ENCODE results near the gene PSMD6.

The PSMD6 gene

DNA sequence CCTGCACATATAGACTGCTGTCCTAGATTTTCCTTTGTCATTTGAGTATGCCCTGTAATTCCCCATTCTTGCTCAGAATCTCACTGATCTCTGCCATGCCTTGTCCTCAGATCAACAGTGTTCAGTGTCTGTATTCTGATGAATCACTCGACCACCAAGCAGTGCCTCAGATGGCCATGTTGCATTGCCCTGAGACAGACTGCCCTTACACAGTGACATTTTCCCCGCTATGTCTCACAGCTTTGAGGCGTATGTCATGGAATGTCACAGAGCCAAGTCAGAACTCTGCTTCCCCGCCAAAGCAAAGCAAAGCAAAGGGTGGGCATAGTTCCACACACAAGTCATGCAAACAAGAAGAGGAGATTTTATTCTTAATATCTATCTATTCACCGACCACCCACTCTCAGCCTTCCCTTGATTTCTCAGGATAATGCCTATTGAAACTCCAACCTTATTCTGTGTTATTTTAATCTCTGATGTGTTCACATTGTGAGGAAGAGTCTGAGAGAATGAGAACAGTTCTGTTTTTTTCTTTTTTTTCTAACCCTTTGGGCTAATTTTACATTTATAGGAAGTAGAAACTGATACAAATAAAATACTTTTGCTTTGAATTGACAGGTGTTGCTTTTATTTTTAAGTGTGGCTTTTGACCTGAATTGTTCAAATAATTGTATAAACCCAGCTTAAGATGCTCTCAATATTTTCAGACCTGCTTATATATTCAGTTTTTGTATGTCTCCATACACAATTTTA, 16.9 kb upstream of the PSMD6 start:
- H3K9me3 ChIP-seq (ENCODE audit: control insufficient read depth in 1 of 2, low read length in 2 of 2): no peaks in the 10 kb centered on the region
- H3K36me3 ChIP-seq (ENCODE audit: control insufficient read depth in 1 of 2, insufficient read depth in 2 of 2, low read length in 2 of 2): no peaks in the 10 kb centered on the region
- H3K27me3 ChIP-seq (ENCODE audit: low read depth, low read length): no peaks in the 10 kb centered on the region
- H3K27ac ChIP-seq (ENCODE audit: low read length): no peak overlapping the region
- H3K4me1 ChIP-seq (ENCODE audit: control insufficient read depth in 1 of 2, insufficient read depth in 2 of 2, low read length in 2 of 2): no peaks in the 10 kb centered on the region
- H3K4me3 ChIP-seq (ENCODE audit: low read depth in 1 of 2, low read length in 2 of 2): no peak overlapping the region

DNA sequence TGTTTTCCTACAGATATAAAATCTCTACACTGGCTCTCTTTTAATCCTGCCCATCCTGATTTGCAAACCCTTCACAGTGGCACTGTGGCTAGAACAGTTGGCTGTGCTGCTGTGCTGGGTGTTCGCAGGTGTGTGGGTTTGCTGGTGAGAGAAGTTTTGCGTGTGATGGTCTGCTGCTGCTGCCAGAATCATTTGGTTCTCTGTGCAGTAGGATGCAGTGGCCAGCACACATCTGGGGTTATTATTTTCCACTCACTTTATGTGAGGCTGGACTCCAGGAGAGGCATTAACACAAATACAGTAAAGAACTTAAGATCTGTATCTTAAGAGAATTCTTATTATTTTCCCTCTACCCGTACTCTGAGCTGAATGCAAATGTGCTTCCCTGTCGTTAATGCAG, 16.0 kb upstream of the PSMD6 start:
- no peaks in the 10 kb centered on the region for H3K4me1 ChIP-seq (ENCODE audit: control insufficient read depth in 1 of 2, insufficient read depth in 2 of 2, low read length in 2 of 2)
- H3K36me3 ChIP-seq (ENCODE audit: control insufficient read depth in 1 of 2, insufficient read depth in 2 of 2, low read length in 2 of 2): no peaks in the 10 kb centered on the region
- no peak overlapping the region for H3K4me3 ChIP-seq (ENCODE audit: low read depth in 1 of 2, low read length in 2 of 2)
- H3K27ac ChIP-seq (ENCODE audit: low read length): no peak overlapping the region
- H3K9me3 ChIP-seq (ENCODE audit: control insufficient read depth in 1 of 2, low read length in 2 of 2): no peaks in the 10 kb centered on the region
- no peaks in the 10 kb centered on the region for H3K27me3 ChIP-seq (ENCODE audit: low read depth, low read length)

DNA sequence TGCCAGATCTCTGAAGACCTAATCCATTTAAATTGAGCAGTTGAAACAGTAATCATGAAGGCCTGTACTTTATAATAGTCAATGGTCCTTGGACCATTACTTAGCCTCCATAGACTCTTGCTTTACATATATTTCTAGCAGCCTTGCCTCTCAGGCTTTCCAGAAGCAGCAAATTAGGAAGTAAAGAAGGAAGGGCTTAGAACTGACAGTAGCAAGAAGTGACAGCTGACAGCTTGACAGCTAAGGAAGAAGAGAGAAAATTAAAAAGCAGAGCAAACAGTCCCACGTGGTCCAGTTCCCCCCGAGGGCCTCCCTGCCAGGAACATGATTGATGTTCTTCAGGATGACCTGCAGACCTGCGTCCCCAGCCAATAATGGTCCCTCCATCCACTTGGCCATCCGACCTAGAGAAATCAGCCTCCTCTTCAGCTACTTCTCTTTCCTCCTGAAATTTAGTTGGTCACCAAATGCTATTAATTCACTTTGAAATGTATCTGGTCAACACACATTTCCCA, 15.0 kb upstream of the PSMD6 start:
- H3K9me3 ChIP-seq (ENCODE audit: control insufficient read depth in 1 of 2, low read length in 2 of 2): no peaks in the 10 kb centered on the region
- no peak overlapping the region for H3K27ac ChIP-seq (ENCODE audit: low read length)
- no peaks in the 10 kb centered on the region for H3K27me3 ChIP-seq (ENCODE audit: low read depth, low read length)
- no peaks in the 10 kb centered on the region for H3K36me3 ChIP-seq (ENCODE audit: control insufficient read depth in 1 of 2, insufficient read depth in 2 of 2, low read length in 2 of 2)
- no peaks in the 10 kb centered on the region for H3K4me1 ChIP-seq (ENCODE audit: control insufficient read depth in 1 of 2, insufficient read depth in 2 of 2, low read length in 2 of 2)
- no peak overlapping the region for H3K4me3 ChIP-seq (ENCODE audit: low read depth in 1 of 2, low read length in 2 of 2)

- Histone ChIP-seq H3K9me3 (ENCODE audit: control insufficient read depth in 1 of 2, low read length in 2 of 2) (no peaks in the 10 kb centered on the region), H3K36me3 (ENCODE audit: control insufficient read depth in 1 of 2, insufficient read depth in 2 of 2, low read length in 2 of 2) (no peaks in the 10 kb centered on the region), H3K4me3 (ENCODE audit: low read depth in 1 of 2, low read length in 2 of 2) (no peak overlapping the region), H3K27ac (ENCODE audit: low read length) (no peak overlapping the region), H3K4me1 (ENCODE audit: control insufficient read depth in 1 of 2, insufficient read depth in 2 of 2, low read length in 2 of 2) (no peaks in the 10 kb centered on the region), H3K27me3 (ENCODE audit: low read depth, low read length) (no peaks in the 10 kb centered on the region)
Measured at GRCh38 chr3:64037084-64037483, 13.8 kb upstream of the PSMD6 start.

DNA sequence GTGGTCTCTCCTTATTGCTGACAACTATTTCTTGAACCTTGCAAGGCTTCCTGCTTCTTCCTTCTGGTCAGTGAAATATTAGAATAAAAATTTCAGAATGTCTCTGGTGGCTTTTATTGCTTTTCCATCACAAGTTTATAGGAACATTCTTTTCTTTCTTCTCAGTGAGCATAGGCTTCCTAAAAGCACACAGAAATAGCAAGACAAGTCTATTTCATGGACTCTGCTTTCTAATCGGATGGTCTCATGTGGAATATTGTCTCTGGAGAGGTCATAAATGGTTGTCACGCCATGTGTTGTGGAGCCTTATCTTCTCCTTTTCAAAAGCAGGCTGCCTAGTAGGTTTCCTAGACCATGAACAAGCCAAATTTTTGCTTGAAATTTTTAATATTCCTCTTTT, 9.8 kb upstream of the PSMD6 start:
- Histone ChIP-seq H3K9me3 (ENCODE audit: control insufficient read depth in 1 of 2, low read length in 2 of 2) (no peaks in the 10 kb centered on the region), H3K4me1 (ENCODE audit: control insufficient read depth in 1 of 2, insufficient read depth in 2 of 2, low read length in 2 of 2) (peaks cover 0 to 7% of the 10 kb centered on the region in 2 donors), H3K27ac (ENCODE audit: low read length) (no peak overlapping the region), H3K27me3 (ENCODE audit: low read depth, low read length) (no peaks in the 10 kb centered on the region), H3K36me3 (ENCODE audit: control insufficient read depth in 1 of 2, insufficient read depth in 2 of 2, low read length in 2 of 2) (no peaks in the 10 kb centered on the region), H3K4me3 (ENCODE audit: low read depth in 1 of 2, low read length in 2 of 2) (no peak overlapping the region)

GRCh38 chr3:64031540-64032508, 8.5 kb upstream of the PSMD6 start:
- Histone ChIP-seq H3K27me3 (ENCODE audit: low read depth, low read length) (no peaks in the 10 kb centered on the region), H3K9me3 (ENCODE audit: control insufficient read depth in 1 of 2, low read length in 2 of 2) (no peaks in the 10 kb centered on the region), H3K27ac (ENCODE audit: low read length) (no peak overlapping the region), H3K4me3 (ENCODE audit: low read depth in 1 of 2, low read length in 2 of 2) (no peak overlapping the region), H3K4me1 (ENCODE audit: control insufficient read depth in 1 of 2, insufficient read depth in 2 of 2, low read length in 2 of 2) (peaks cover 0 to 7% of the 10 kb centered on the region in 2 donors), H3K36me3 (ENCODE audit: control insufficient read depth in 1 of 2, insufficient read depth in 2 of 2, low read length in 2 of 2) (no peaks in the 10 kb centered on the region)

DNA sequence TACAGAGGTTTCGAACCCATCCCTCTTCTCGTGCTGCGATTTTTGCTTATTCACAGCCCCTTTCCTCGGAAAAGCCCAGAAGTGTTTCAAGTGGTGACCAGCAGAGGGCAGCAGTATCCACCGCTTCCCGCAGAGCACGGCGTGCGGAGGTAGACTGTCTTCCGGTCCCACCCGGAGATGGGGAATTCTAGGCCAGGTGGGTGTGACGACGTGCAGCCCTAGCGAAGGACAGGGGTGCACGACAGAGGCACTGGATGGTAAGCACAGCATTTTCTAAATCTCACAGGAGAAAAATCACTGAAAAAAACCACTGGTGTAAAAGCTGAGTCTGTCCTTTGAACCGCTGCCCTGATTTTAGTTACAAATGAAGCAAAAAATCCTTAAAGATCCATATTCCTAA, 7.4 kb upstream of the PSMD6 start:
- H3K27ac ChIP-seq (ENCODE audit: low read length): no peak overlapping the region
- H3K4me3 ChIP-seq (ENCODE audit: low read depth in 1 of 2, low read length in 2 of 2): peak overlapping the region; percentile 26 to 50
- H3K9me3 ChIP-seq (ENCODE audit: control insufficient read depth in 1 of 2, low read length in 2 of 2): no peaks in the 10 kb centered on the region
- H3K27me3 ChIP-seq (ENCODE audit: low read depth, low read length): no peaks in the 10 kb centered on the region
- no peaks in the 10 kb centered on the region for H3K36me3 ChIP-seq (ENCODE audit: control insufficient read depth in 1 of 2, insufficient read depth in 2 of 2, low read length in 2 of 2)
- peaks cover 0 to 7% of the 10 kb centered on the region in 2 donors for H3K4me1 ChIP-seq (ENCODE audit: control insufficient read depth in 1 of 2, insufficient read depth in 2 of 2, low read length in 2 of 2)

DNA sequence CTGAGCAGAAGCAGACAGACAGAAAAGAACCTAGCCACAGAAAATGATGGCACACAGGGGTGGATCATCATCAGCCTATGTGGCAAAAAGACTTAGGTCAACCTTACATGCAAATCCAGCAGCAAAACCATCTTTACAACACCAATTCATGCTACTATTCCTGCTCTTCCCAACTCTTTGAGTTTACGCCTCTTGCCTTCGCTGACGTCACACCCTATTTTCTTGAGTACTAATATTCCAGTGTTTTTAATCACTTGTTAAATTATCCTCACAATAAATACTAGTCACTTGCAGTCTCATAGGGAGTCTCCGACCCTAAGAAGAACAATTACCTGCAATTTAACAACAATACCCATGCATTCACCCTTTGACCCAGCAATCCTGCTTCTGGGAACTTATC, 6.0 kb upstream of the PSMD6 start:
- H3K9me3 ChIP-seq (ENCODE audit: control insufficient read depth in 1 of 2, low read length in 2 of 2): no peaks in the 10 kb centered on the region
- H3K4me1 ChIP-seq (ENCODE audit: control insufficient read depth in 1 of 2, insufficient read depth in 2 of 2, low read length in 2 of 2): peaks cover 0 to 7% of the 10 kb centered on the region in 2 donors
- H3K4me3 ChIP-seq (ENCODE audit: low read depth in 1 of 2, low read length in 2 of 2): no peak overlapping the region
- H3K27me3 ChIP-seq (ENCODE audit: low read depth, low read length): no peaks in the 10 kb centered on the region
- no peaks in the 10 kb centered on the region for H3K36me3 ChIP-seq (ENCODE audit: control insufficient read depth in 1 of 2, insufficient read depth in 2 of 2, low read length in 2 of 2)
- no peak overlapping the region for H3K27ac ChIP-seq (ENCODE audit: low read length)

DNA sequence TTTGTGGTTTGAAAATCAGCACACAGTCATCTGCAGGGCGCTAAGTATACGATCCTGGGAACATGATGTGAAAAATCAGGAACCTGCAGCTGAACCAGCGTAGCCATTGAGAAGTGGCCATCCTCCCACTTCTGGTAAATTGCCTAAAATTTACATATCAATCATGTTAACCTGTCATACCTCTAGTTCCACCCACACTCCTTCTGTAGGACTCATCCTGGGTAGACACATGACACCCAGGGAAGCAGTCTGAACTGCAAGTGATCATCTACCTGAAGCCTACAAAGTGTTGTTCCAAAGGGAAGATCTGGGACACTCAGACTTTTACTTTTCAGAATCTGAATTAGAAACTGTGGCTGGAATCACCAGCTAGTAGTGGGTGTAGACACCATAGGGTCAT, 5.5 kb upstream of the PSMD6 start:
- Histone ChIP-seq H3K4me3 (ENCODE audit: low read depth in 1 of 2, low read length in 2 of 2) (no peak overlapping the region), H3K9me3 (ENCODE audit: control insufficient read depth in 1 of 2, low read length in 2 of 2) (no peaks in the 10 kb centered on the region), H3K27ac (ENCODE audit: low read length) (no peak overlapping the region), H3K27me3 (ENCODE audit: low read depth, low read length) (no peaks in the 10 kb centered on the region), H3K36me3 (ENCODE audit: control insufficient read depth in 1 of 2, insufficient read depth in 2 of 2, low read length in 2 of 2) (no peaks in the 10 kb centered on the region), H3K4me1 (ENCODE audit: control insufficient read depth in 1 of 2, insufficient read depth in 2 of 2, low read length in 2 of 2) (peaks cover 0 to 11% of the 10 kb centered on the region in 2 donors)

DNA sequence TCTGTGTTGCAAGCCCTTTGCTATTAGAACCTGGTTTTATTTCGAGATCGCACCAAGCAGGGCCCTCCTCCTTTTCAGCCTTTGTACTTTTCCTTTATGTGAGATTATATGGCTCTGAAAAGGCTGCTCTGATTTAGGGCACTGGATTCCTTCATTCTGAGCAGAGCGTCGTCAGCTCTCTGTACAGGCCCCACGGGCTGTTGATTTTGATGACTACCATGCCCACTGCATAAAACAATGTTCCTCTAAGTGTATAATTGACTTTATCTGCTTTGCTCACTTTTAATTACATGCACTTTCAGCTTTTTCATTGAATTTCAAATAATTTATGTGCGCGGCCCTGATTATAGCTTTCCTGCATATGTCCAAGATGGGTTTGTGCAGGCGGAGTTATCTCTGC, 4.4 kb upstream of the PSMD6 start:
- peaks cover 0 to 4% of the 10 kb centered on the region in 2 donors for H3K36me3 ChIP-seq (ENCODE audit: control insufficient read depth in 1 of 2, insufficient read depth in 2 of 2, low read length in 2 of 2)
- no peaks in the 10 kb centered on the region for H3K9me3 ChIP-seq (ENCODE audit: control insufficient read depth in 1 of 2, low read length in 2 of 2)
- H3K4me1 ChIP-seq (ENCODE audit: control insufficient read depth in 1 of 2, insufficient read depth in 2 of 2, low read length in 2 of 2): peaks cover 0 to 13% of the 10 kb centered on the region in 2 donors
- H3K4me3 ChIP-seq (ENCODE audit: low read depth in 1 of 2, low read length in 2 of 2): no peak overlapping the region
- H3K27ac ChIP-seq (ENCODE audit: low read length): no peak overlapping the region
- no peaks in the 10 kb centered on the region for H3K27me3 ChIP-seq (ENCODE audit: low read depth, low read length)

- Histone ChIP-seq H3K9me3 (ENCODE audit: control insufficient read depth in 1 of 2, low read length in 2 of 2) (no peaks in the 10 kb centered on the region), H3K27ac (ENCODE audit: low read length) (no peak overlapping the region), H3K4me1 (ENCODE audit: control insufficient read depth in 1 of 2, insufficient read depth in 2 of 2, low read length in 2 of 2) (peaks cover 6 to 26% of the 10 kb centered on the region in 2 donors), H3K4me3 (ENCODE audit: low read depth in 1 of 2, low read length in 2 of 2) (no peak overlapping the region), H3K36me3 (ENCODE audit: control insufficient read depth in 1 of 2, insufficient read depth in 2 of 2, low read length in 2 of 2) (peaks cover 0 to 4% of the 10 kb centered on the region in 2 donors), H3K27me3 (ENCODE audit: low read depth, low read length) (no peaks in the 10 kb centered on the region)
Measured at GRCh38 chr3:64026346-64026745, 3.1 kb upstream of the PSMD6 start.
